Calu3 (cell line): ENCODE measurements around the gene LYSET. TPM values are rescaled to one million over a fixed set of nuclear protein-coding genes. Genes with fewer than 3 reads are reported as not detected.

Experiments
- BruUV-seq: library from RNA; stranded (reverse); fragments of 400-500 nt; replicated peaks from 2 replicates; lab custom pipeline; 2021; lab: Mats Ljungman, UMichigan
- CTCF ChIA-PET: fragments of 300-600 bp; sonication (Branson Sonifier 250); formaldehyde crosslinking; loops from one replicate; lab custom pipeline; 2022; ENCODE audit warnings: antibody characterized with exemption; lab: Charles Lee
- DNase-seq: peaks from one replicate; pipeline ENCODE4 v3.0.0; 2022
- H3K27ac Mint-ChIP-seq: one replicate; pipeline ENCODE4 v1.8.0; 2022; ENCODE audit warnings: mixed read lengths; ENCODE audit not compliant: unreplicated experiment
- H3K27me3 Mint-ChIP-seq: one replicate; pipeline ENCODE4 v1.8.0; 2022; ENCODE audit warnings: mixed read lengths; ENCODE audit not compliant: unreplicated experiment
- H3K36me3 Mint-ChIP-seq: one replicate; pipeline ENCODE4 v1.8.0; 2022; ENCODE audit warnings: mild to moderate bottlenecking, moderate library complexity, mixed read lengths; ENCODE audit not compliant: insufficient read depth, unreplicated experiment
- H3K4me1 Mint-ChIP-seq: one replicate; pipeline ENCODE4 v1.8.0; 2022; ENCODE audit warnings: mild to moderate bottlenecking, low read depth, mixed read lengths; ENCODE audit not compliant: unreplicated experiment
- H3K4me3 Mint-ChIP-seq: one replicate; pipeline ENCODE4 v1.8.0; 2022; ENCODE audit warnings: mild to moderate bottlenecking, low read depth, moderate library complexity, mixed read lengths; ENCODE audit not compliant: unreplicated experiment
- H3K9me3 Mint-ChIP-seq: one replicate; pipeline ENCODE4 v1.8.0; 2022; ENCODE audit warnings: low read depth, mixed read lengths; ENCODE audit not compliant: unreplicated experiment
- CTCF ChIP-seq: fragments of 200-600 bp; IDR thresholded peaks from one replicate; pipeline ENCODE4 v1.8.0; 2022; ENCODE audit warnings: antibody characterized with exemption; ENCODE audit not compliant: unreplicated experiment
- intact Hi-C: fragments of 100-400 bp; cut with micrococcal nuclease; formaldehyde crosslinking; loops from one replicate; pipeline ENCODE4 v1.10.0; 2022; ENCODE audit not compliant: unreplicated experiment
- total RNA-seq: library from RNA; stranded (reverse); gene quantifications from 2 replicates; pipeline ENCODE4 v1.2.3, GENCODE V29; 2022

Gene LYSET
- total RNA-seq, 1 experiment from 2014 or later = 22.7 TPM

GRCh38 chr14:93185349-93185720, 218 bp downstream of the LYSET start:
- Mint-ChIP-seq H3K36me3 (peaks cover 30% of the 10 kb centered on the region), H3K4me3 (peak overlapping the region; percentile 82), H3K9me3 (no peaks in the 10 kb centered on the region), H3K27ac (peak overlapping the region; percentile 81), H3K27me3 (no peaks in the 10 kb centered on the region), H3K4me1 (peaks cover 16% of the 10 kb centered on the region)
- no peak for TF ChIP-seq CTCF
- DNase-seq = no peak
- intact Hi-C loops = no loop called here
- no TSS peak for BruUV-seq
- CTCF ChIA-PET = interaction anchor here (1.0 to 1.2 kb wide), 2 partner anchors 22 to 300 kb away, joined by 3 to 5 read pairs; partner anchors contain the start of genes GON7 and UBR7

- BruUV-seq = TSS peak; percentile 55
- Mint-ChIP-seq H3K27me3 (no peaks in the 10 kb centered on the region), H3K4me3 (peak overlapping the region; percentile 82), H3K27ac (no peak overlapping the region), H3K4me1 (peaks cover 16% of the 10 kb centered on the region), H3K36me3 (peaks cover 30% of the 10 kb centered on the region), H3K9me3 (no peaks in the 10 kb centered on the region)
- CTCF ChIA-PET = no interaction called here
- intact Hi-C loops = no loop called here
- TF ChIP-seq CTCF = no peak
- no peak for DNase-seq
Measured at GRCh38 chr14:93186466-93186865, 1.3 kb downstream of the LYSET start.

GRCh38 chr14:93186956-93187355, 1.8 kb downstream of the LYSET start:
- H3K4me3 Mint-ChIP-seq = no peak overlapping the region
- BruUV-seq = no TSS peak
- H3K4me1 Mint-ChIP-seq = peaks cover 16% of the 10 kb centered on the region
- no peak overlapping the region for H3K27ac Mint-ChIP-seq
- no peak for DNase-seq
- TF ChIP-seq CTCF = no peak
- CTCF ChIA-PET = no interaction called here
- H3K36me3 Mint-ChIP-seq = peaks cover 26% of the 10 kb centered on the region
- H3K9me3 Mint-ChIP-seq = no peaks in the 10 kb centered on the region
- intact Hi-C loops = no loop called here
- no peaks in the 10 kb centered on the region for H3K27me3 Mint-ChIP-seq

DNA sequence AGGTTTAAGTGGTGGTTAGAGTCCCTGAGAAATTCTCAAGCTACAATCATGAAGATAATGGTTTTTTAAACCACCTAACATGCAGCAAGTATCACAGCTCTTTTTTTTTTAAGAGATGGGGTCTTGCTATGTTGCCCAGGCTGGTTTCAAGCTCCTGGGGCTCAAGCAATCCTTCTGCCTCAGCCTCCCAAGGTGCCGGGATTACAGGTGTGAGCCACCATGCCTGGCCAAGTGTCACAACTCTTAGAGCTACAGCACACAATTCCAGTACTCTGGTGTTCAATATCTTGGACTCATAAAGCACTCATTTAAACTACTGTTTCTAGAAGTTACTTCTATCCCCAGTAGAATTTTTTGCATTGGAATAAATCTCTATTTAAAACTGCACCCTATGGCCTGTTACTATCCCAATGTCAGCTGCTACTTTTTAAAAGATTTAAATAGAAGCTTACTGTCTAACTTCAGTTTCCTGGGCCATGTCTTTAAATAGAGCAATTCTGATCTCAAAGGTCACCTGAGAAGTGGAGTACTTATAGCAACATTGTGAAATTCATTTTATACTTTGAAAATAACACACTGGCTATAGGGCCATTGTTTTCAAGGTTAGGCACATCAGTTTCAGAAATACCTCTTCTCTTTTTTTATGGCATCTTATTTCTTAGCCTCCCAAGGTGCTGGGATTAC, 10.3 kb downstream of the LYSET start:
- Mint-ChIP-seq H3K4me1 (no peaks in the 10 kb centered on the region), H3K27me3 (no peaks in the 10 kb centered on the region), H3K36me3 (no peaks in the 10 kb centered on the region), H3K4me3 (no peak overlapping the region), H3K27ac (no peak overlapping the region), H3K9me3 (no peaks in the 10 kb centered on the region)
- no peak for DNase-seq
- intact Hi-C loops = no loop called here
- no peak for TF ChIP-seq CTCF
- CTCF ChIA-PET = no interaction called here
- BruUV-seq = no TSS peak
